Measurements from ENCODE around the gene ANO3. TPM values are rescaled to one million over a fixed set of nuclear protein-coding genes. Genes with fewer than 3 reads are reported as not detected.

The ANO3 gene
- total RNA-seq, 2 experiments from 2014 or later: not detected

DNA sequence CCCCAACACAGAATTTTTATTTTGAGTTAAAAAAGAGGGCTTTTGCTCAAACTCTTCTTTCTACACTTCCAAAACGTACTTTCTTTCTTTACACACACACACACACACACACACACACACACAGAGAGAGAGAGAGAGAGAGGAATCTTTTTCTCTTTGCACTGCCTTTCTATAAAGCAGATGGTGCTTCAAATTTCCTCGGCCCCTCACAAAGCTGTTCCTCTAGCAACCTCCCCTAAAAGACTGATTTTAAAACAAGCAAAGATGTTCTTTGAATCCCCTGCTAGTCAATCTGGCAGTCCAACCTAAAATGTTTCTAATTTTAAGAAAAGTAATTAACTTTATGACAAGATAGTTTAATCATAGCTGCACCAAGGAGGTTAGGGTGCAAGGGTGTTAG, 2.7 kb upstream of the ANO3 start:
- H3K27me3 Mint-ChIP-seq: no peaks in the 10 kb centered on the region
- H3K27ac Mint-ChIP-seq: no peak overlapping the region
- H3K4me1 Mint-ChIP-seq: no peaks in the 10 kb centered on the region
- ChIA-PET POLR2A (no interaction called here), CTCF (no interaction called here)
- peaks cover 2% of the 10 kb centered on the region for H3K9me3 Mint-ChIP-seq
- no peak for DNase-seq
- H3K36me3 Mint-ChIP-seq (ENCODE audit: low read depth): no peaks in the 10 kb centered on the region
- H3K4me3 Mint-ChIP-seq: no peak overlapping the region

DNA sequence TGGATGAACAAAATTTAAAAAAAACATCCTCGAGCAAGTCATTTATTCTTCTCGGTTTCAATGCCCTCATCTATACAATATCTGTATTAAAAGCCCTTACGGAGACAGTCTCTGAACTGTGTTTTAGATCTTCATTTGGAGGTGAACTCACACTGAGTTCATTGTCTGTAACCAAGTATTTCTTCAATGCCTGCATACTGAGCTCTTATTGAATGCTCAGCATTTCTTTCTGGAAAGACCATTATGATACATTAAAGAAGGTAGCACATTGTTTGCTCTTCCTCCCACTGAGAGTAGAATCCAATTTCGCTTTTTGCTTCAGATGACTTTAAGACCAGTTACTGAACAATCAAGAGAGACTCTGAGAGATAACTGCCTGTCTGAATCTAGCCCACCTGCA, 1.7 kb upstream of the ANO3 start:
- no peak overlapping the region for H3K27ac Mint-ChIP-seq
- no peaks in the 10 kb centered on the region for H3K36me3 Mint-ChIP-seq (ENCODE audit: low read depth)
- no peak overlapping the region for H3K4me3 Mint-ChIP-seq
- H3K4me1 Mint-ChIP-seq: no peaks in the 10 kb centered on the region
- POLR2A ChIA-PET: no interaction called here
- H3K9me3 Mint-ChIP-seq: peaks cover 2% of the 10 kb centered on the region
- H3K27me3 Mint-ChIP-seq: no peaks in the 10 kb centered on the region
- CTCF ChIA-PET: no interaction called here
- no peak for DNase-seq

DNA sequence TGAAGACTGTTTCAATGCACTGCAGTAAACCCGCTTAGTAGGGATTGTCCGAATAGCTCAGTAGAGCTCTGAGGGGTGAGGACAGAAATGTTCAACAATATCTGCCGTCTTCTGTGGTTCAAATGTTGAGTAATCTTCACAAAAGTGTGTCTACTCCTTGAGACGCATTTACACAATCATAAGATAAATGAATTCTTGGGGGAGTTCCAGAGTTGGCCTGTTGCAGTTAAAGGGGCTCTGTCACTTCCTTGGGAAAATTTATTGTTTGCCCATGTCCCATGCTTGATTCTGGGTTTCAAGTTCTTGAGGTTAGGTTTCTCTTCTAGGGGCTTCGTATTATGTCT, 614 bp downstream of the ANO3 start:
- Mint-ChIP-seq H3K27me3 (no peaks in the 10 kb centered on the region), H3K9me3 (peaks cover 2% of the 10 kb centered on the region), H3K36me3 (ENCODE audit: low read depth) (no peaks in the 10 kb centered on the region), H3K4me3 (no peak overlapping the region), H3K4me1 (no peaks in the 10 kb centered on the region), H3K27ac (no peak overlapping the region)
- POLR2A ChIA-PET: no interaction called here
- CTCF ChIA-PET: no interaction called here
- DNase-seq: no peak

DNA sequence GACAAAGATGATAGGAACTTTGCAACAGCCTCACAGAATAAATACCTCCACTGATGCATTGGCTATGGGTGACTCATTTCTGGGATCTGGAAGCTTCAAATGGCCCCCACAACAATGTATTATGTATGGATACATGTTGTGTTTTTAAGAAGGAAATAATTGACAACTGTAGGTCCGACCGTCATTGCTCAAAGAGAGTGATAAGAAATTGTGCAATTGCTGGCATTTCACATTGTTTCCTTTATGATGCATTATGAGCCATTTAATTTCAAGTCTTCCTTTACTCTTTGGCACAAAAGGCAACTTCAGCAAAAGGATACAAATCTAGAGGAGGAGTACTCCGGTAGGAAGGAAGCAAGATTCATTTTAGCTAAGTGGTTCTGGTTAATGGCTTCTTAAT, 2.0 kb downstream of the ANO3 start:
- no peak overlapping the region for H3K4me3 Mint-ChIP-seq
- H3K36me3 Mint-ChIP-seq (ENCODE audit: low read depth): no peaks in the 10 kb centered on the region
- H3K27ac Mint-ChIP-seq: no peak overlapping the region
- H3K27me3 Mint-ChIP-seq: no peaks in the 10 kb centered on the region
- no peaks in the 10 kb centered on the region for H3K4me1 Mint-ChIP-seq
- peaks cover 2% of the 10 kb centered on the region for H3K9me3 Mint-ChIP-seq
- ChIA-PET CTCF (no interaction called here), POLR2A (no interaction called here)
- DNase-seq: no peak

DNA sequence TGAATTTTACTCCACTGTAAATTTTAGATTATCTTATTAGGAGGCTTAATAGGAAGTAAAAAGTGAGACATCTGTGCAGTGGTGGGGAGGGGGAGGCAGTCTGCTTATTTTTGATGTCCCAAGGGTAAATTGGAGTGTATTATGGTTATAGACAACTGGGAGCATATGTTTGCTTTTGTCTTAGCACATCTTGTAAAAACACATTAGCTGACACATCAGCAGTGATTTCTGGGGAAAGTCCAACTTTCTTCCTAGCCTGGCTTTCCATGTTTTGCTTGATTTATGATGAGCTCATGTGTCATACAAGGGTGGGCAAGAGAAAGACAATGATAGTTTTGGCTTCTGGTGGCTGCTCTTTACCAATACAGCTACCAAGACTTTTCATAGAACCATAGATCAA, 4.0 kb downstream of the ANO3 start:
- ChIA-PET POLR2A (no interaction called here), CTCF (no interaction called here)
- no peaks in the 10 kb centered on the region for H3K4me1 Mint-ChIP-seq
- H3K27me3 Mint-ChIP-seq: no peaks in the 10 kb centered on the region
- DNase-seq: no peak
- no peaks in the 10 kb centered on the region for H3K9me3 Mint-ChIP-seq
- H3K36me3 Mint-ChIP-seq (ENCODE audit: low read depth): no peaks in the 10 kb centered on the region
- no peak overlapping the region for H3K4me3 Mint-ChIP-seq
- no peak overlapping the region for H3K27ac Mint-ChIP-seq

DNA sequence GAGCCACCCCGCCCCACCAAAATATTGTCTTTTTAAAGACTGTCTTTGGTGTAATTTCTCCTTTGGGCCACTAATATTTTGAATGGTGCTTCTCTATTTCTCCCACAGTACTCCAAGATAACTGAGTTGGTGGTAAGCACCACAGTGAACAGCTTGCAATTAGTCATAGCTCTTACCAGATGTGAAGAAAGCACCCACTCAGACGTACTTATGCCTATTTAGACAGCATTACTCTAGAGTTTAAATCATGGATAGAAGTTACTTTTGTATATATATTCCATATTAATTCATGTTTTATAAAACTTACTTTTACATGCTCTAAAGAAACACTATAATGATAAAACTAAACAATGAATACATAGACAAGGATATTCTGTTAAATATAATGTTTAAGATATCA, 12.7 kb downstream of the ANO3 start:
- no peaks in the 10 kb centered on the region for H3K36me3 Mint-ChIP-seq (ENCODE audit: low read depth)
- ChIA-PET POLR2A (no interaction called here), CTCF (no interaction called here)
- no peaks in the 10 kb centered on the region for H3K4me1 Mint-ChIP-seq
- no peaks in the 10 kb centered on the region for H3K9me3 Mint-ChIP-seq
- H3K4me3 Mint-ChIP-seq: no peak overlapping the region
- H3K27ac Mint-ChIP-seq: no peak overlapping the region
- H3K27me3 Mint-ChIP-seq: no peaks in the 10 kb centered on the region
- no peak for DNase-seq

DNA sequence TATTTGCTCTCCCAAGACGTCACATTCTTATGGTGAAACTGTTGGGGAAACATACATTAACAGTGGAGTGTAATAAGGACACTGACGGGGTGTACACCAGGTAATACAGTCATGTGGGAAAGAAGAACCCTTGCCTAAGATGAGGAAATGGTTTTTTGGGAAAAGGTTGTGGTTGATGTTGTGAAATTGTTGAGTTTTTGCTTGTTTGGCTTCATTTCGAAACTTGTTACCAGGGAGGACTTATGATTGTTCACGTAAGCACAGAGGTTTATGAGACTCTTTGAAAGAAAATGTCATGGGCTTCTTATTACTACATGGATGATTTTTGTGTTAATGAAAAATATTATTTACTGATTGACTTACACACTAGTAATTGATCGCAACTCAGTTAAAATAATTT, 16.8 kb downstream of the ANO3 start:
- no peaks in the 10 kb centered on the region for H3K27me3 Mint-ChIP-seq
- H3K4me3 Mint-ChIP-seq: no peak overlapping the region
- no peak overlapping the region for H3K27ac Mint-ChIP-seq
- CTCF ChIA-PET: no interaction called here
- H3K4me1 Mint-ChIP-seq: no peaks in the 10 kb centered on the region
- H3K9me3 Mint-ChIP-seq: no peaks in the 10 kb centered on the region
- POLR2A ChIA-PET: no interaction called here
- DNase-seq: no peak
- no peaks in the 10 kb centered on the region for H3K36me3 Mint-ChIP-seq (ENCODE audit: low read depth)

DNA sequence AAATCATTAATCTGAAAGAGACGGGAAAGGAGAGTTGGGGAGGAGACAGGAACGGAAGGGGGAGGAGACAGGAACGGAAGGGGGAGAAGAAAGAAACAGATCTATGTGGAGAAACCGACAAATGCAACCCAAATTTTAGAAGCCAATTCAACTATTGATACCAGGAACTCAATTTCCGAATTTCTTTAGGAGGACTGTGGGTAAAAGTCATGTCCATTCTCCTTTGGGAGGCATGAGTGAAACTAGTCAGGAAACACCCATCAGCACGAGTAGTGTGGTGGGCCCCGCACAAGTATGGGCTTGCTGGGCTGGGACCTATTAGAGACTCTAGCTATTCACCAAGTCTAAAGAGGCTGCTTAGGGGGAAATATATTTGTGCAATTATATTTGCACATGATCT, 18.1 kb downstream of the ANO3 start:
- H3K36me3 Mint-ChIP-seq (ENCODE audit: low read depth): no peaks in the 10 kb centered on the region
- H3K27ac Mint-ChIP-seq: no peak overlapping the region
- no peaks in the 10 kb centered on the region for H3K4me1 Mint-ChIP-seq
- H3K4me3 Mint-ChIP-seq: no peak overlapping the region
- DNase-seq: no peak
- ChIA-PET POLR2A (no interaction called here), CTCF (no interaction called here)
- H3K27me3 Mint-ChIP-seq: no peaks in the 10 kb centered on the region
- H3K9me3 Mint-ChIP-seq: peaks cover 2% of the 10 kb centered on the region

DNA sequence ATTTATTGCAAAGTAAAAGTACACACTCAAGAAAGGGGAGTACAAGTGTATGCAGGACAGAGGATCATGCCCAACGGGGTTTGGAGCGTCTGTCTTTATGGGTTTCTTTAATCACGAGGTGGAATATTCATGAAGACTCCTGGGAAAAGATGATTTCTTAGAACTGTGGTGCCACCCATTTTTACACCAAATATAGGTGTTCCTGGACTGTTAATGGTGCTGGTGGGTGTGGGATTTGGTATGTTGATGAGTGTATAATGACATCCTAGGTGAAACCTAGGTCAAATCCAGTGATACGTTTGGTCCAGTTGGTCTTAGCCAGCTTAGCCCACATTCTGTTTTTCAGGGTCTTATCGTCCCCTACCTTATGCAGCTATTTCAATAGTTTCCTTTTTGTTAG, 21.1 kb downstream of the ANO3 start:
- Mint-ChIP-seq H3K4me1 (no peaks in the 10 kb centered on the region), H3K9me3 (peaks cover 2% of the 10 kb centered on the region), H3K27me3 (no peaks in the 10 kb centered on the region), H3K36me3 (ENCODE audit: low read depth) (no peaks in the 10 kb centered on the region), H3K27ac (no peak overlapping the region), H3K4me3 (no peak overlapping the region)
- DNase-seq: no peak
- CTCF ChIA-PET: no interaction called here
- POLR2A ChIA-PET: no interaction called here

DNA sequence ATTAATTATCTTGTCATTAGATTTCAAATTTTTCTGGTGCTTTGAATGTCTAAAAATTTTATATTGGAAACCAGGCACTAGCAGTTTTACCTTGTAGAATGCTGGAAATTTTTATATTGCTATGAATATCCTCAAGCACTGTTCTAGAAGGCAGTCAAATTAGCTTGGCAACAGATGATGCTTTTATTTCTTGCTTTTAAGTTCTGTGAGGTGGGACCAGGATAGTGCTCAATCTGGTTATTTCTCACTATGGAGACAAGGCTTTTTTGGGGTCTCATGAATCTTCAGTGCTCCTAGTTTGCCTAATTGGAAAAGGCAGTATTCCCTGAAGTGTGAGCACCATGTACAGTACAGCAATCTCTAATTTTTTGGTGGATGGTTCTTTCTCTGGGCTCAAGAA, 27.1 kb downstream of the ANO3 start:
- H3K27ac Mint-ChIP-seq: no peak overlapping the region

DNA sequence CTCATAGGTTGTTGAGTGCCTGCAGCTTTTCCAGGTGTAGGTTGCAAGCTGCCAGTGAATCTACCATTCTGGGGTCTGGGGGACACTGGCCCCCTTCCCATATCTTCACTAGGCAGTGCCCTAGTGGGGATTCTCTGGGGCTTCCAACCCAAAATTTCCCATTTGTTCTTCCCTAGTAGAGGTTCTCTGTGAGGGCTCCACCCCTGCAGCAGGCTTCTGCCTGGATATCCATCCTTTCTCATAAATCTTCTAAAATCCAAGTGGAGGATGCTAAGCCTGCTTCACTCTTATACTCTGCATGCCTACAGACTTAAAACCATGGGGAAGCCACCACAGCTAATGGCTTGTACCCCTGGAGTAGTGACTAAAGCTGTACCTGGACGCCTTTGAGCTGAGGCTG, 33.4 kb downstream of the ANO3 start:
- no peaks in the 10 kb centered on the region for H3K4me1 Mint-ChIP-seq
- peaks cover 19% of the 10 kb centered on the region for H3K9me3 Mint-ChIP-seq
- DNase-seq: no peak
- no peak overlapping the region for H3K4me3 Mint-ChIP-seq
- H3K27me3 Mint-ChIP-seq: no peaks in the 10 kb centered on the region
- ChIA-PET CTCF (no interaction called here), POLR2A (no interaction called here)
- H3K27ac Mint-ChIP-seq: no peak overlapping the region
- no peaks in the 10 kb centered on the region for H3K36me3 Mint-ChIP-seq (ENCODE audit: low read depth)

More for the DNA sequence above, 27.1 kb downstream of the ANO3 start:
- no peaks in the 10 kb centered on the region for H3K27me3 Mint-ChIP-seq
- peaks cover 6% of the 10 kb centered on the region for H3K9me3 Mint-ChIP-seq
- POLR2A ChIA-PET: no interaction called here
- H3K36me3 Mint-ChIP-seq (ENCODE audit: low read depth): no peaks in the 10 kb centered on the region
- H3K4me1 Mint-ChIP-seq: no peaks in the 10 kb centered on the region
- CTCF ChIA-PET: no interaction called here
- no peak overlapping the region for H3K4me3 Mint-ChIP-seq
- DNase-seq: no peak

DNA sequence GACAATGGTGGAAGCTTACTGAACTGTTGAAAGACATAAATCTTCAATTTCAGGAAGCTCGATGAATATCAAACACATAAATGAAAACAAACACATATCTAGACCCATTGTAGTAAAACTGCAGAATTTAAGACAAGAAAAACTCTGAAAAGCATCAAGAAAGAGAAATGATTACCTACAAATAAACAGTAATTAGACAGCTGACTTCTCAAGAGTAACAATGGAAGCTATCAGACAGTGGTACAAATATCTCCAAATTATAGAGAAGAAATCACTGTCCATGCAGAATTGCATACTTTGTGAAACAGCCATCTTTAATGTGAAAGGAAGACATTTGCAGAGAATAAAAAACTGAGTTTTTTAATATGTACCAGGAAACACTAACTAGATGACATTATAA, 45.7 kb downstream of the ANO3 start:
- Mint-ChIP-seq H3K9me3 (peaks cover 8% of the 10 kb centered on the region), H3K4me3 (no peak overlapping the region), H3K27me3 (no peaks in the 10 kb centered on the region), H3K36me3 (ENCODE audit: low read depth) (no peaks in the 10 kb centered on the region), H3K27ac (no peak overlapping the region), H3K4me1 (no peaks in the 10 kb centered on the region)
- ChIA-PET POLR2A (no interaction called here), CTCF (no interaction called here)
- no peak for DNase-seq

DNA sequence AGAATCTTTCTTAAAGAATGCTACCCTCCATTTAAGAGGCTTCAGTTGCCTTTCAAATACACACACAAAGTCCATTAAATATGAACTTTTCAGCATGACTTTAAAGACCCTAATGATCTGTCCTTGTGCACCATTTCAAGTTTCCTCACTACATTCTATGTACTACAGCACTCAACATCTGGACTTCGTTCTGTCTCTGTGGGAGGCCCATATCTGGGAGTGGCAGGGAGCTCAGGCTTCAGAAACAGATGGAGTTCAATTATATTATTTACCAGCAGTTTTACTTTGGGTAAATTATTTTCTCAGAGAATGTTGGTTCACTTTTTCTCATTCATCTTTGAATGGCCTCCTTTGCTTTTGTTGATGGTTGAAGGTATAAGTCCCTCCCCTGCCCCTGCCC, 67.4 kb downstream of the ANO3 start:
- POLR2A ChIA-PET: no interaction called here
- no peak for DNase-seq
- H3K27ac Mint-ChIP-seq: no peak overlapping the region

DNA sequence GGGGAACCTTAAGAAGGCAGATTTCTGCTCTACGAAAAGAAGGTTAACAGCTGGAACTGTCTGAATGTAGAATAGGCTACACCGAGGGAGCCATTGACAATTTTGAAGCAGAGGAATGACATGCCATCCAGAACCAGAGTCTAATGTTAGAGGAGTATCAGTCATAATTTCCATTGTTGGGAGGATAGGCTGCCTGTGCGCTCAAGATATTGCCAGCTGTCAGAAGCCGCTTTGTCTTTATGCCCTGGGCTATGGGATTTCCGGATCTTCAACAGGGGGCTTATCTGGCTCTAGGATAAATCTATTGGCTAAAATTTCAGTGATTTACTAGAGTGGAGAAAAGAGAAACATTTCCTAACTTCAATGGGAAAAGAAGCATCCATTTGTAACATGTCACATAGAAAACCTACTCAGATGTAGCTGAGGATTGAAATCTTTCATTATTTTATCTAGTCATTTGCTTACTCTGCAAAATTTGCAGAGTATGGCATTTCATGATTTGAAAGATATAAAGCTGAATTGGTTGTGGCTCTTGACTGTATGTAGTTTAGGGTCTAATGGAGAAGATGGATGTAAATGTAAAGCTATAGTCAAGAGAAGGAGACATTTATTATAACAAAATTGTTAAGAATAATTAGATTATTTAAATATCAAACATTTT, 78.9 kb downstream of the ANO3 start:
- no peaks in the 10 kb centered on the region for H3K4me1 Mint-ChIP-seq
- POLR2A ChIA-PET: no interaction called here
- no peak overlapping the region for H3K4me3 Mint-ChIP-seq

More for the DNA sequence above, 67.4 kb downstream of the ANO3 start:
- CTCF ChIA-PET: no interaction called here
- no peaks in the 10 kb centered on the region for H3K27me3 Mint-ChIP-seq
- H3K4me1 Mint-ChIP-seq: no peaks in the 10 kb centered on the region
- H3K4me3 Mint-ChIP-seq: no peak overlapping the region
- H3K36me3 Mint-ChIP-seq (ENCODE audit: low read depth): no peaks in the 10 kb centered on the region
- peaks cover 6% of the 10 kb centered on the region for H3K9me3 Mint-ChIP-seq

DNA sequence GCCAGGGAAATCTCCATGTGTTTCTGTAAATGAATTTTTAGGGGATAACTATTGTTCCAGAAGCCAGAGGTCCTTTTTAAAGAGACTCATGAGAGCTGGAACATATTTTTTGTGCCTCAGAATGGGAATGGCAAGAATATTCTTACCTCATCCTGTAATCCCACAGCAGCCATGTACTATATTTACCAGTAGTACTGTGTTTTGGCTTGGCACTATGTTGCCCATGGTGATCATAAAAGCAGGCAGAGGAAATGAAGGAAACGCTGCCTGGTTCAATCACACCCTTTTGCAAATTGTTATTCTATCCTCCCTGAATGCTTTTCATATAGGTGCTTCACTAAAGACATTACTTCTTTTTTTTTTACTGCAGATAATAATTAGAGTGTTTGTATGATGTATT, 81.0 kb downstream of the ANO3 start:
- DNase-seq: no peak
- no peak overlapping the region for H3K27ac Mint-ChIP-seq
- POLR2A ChIA-PET: no interaction called here
- H3K27me3 Mint-ChIP-seq: no peaks in the 10 kb centered on the region
- H3K4me1 Mint-ChIP-seq: no peaks in the 10 kb centered on the region
- CTCF ChIA-PET: no interaction called here
- H3K9me3 Mint-ChIP-seq: no peaks in the 10 kb centered on the region
- H3K36me3 Mint-ChIP-seq (ENCODE audit: low read depth): no peaks in the 10 kb centered on the region
- H3K4me3 Mint-ChIP-seq: no peak overlapping the region

More for the DNA sequence above, 78.9 kb downstream of the ANO3 start:
- H3K9me3 Mint-ChIP-seq: no peaks in the 10 kb centered on the region
- H3K27me3 Mint-ChIP-seq: no peaks in the 10 kb centered on the region
- CTCF ChIA-PET: no interaction called here
- H3K27ac Mint-ChIP-seq: no peak overlapping the region
- H3K36me3 Mint-ChIP-seq (ENCODE audit: low read depth): no peaks in the 10 kb centered on the region
- DNase-seq: no peak
